Esophagus squamous epithelium (tissue), 4 donors: ENCODE results near the gene PLA2G12B.
"Not testable (repeated sequence)": the region's sequence is repeated elsewhere in the genome, so short reads cannot be mapped to it uniquely, and the experiment has no call there.

Experiments
- POLR2A ChIP-seq, 4 donors: fragments of 450-650 bp; IDR thresholded peaks; one replicate each; pipeline ENCODE4 v1.6.1; 2017; ENCODE audit warnings: antibody characterized with exemption in 4 of 4, mild to moderate bottlenecking in 4 of 4, moderate library complexity in 3 of 4
- TF ChIP-seq, protein P1 (sequence below), 6 experiments: fragments of 450-650 bp in 4 of 6; fragments of 200-600 bp in 2 of 6; sonication (generic) in 2 of 6; IDR thresholded peaks; one replicate each; pipeline ENCODE4 v1.5.1; 2016 to 2019; ENCODE audit warnings: antibody characterized with exemption in 6 of 6, mild to moderate bottlenecking in 4 of 6, moderate library complexity in 4 of 6

DNA sequence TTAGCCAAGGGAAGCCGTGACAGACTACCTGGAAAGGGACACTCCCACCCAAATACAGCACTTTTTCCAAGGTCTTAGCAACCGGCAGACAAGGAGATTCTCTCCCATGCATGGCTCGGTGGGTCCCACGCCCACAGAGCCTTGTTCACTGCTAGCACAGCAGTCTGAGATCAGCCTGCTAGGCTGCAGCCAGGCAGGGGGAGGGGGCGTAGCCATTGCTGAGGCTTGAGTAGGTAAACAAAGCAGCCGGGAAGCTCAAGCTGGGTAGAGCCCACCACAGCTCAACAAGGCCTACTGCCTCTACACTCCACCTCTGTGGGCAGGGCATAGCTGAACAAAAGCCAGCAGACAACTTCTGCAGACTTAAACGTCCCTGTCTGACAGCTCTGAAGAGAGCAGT is 35.2 kb upstream of the PLA2G12B start:
- TF ChIP-seq, protein P1, sequence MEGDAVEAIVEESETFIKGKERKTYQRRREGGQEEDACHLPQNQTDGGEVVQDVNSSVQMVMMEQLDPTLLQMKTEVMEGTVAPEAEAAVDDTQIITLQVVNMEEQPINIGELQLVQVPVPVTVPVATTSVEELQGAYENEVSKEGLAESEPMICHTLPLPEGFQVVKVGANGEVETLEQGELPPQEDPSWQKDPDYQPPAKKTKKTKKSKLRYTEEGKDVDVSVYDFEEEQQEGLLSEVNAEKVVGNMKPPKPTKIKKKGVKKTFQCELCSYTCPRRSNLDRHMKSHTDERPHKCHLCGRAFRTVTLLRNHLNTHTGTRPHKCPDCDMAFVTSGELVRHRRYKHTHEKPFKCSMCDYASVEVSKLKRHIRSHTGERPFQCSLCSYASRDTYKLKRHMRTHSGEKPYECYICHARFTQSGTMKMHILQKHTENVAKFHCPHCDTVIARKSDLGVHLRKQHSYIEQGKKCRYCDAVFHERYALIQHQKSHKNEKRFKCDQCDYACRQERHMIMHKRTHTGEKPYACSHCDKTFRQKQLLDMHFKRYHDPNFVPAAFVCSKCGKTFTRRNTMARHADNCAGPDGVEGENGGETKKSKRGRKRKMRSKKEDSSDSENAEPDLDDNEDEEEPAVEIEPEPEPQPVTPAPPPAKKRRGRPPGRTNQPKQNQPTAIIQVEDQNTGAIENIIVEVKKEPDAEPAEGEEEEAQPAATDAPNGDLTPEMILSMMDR (IDR thresholded peaks at IDR 0.05) = not testable (repeated sequence)
- TF ChIP-seq POLR2A (IDR thresholded peaks at IDR 0.05) = not testable (repeated sequence)
